Osteoblast (primary cell): ENCODE data around the gene PLEKHH1. TPM values are rescaled to one million over a fixed set of nuclear protein-coding genes. Genes with fewer than 3 reads are reported as not detected.

ENCODE experiments used
- DNase-seq: peaks from one replicate; pipeline ENCODE4 v3.0.0; 2011; ENCODE audit warnings: low spot score, mixed read lengths; ENCODE audit not compliant: insufficient read length; ENCODE audit errors: missing footprints
- H2AFZ ChIP-seq: 2 replicates; pipeline ENCODE4 v1.6.0; 2011; ENCODE audit warnings: mild to moderate bottlenecking, low read length
- H3K27ac ChIP-seq: 2 replicates; pipeline ENCODE4 v1.5.1; 2011; ENCODE audit warnings: mild to moderate bottlenecking, low read depth, low read length, moderate library complexity
- H3K27me3 ChIP-seq: 2 replicates; pipeline ENCODE4 v1.6.0; 2012; ENCODE audit warnings: mild to moderate bottlenecking, control low read depth, inconsistent platforms, low read length, moderate library complexity; ENCODE audit not compliant: insufficient read depth
- H3K36me3 ChIP-seq: 2 replicates; pipeline ENCODE4 v1.5.1; 2011; ENCODE audit warnings: mild to moderate bottlenecking, low read length, control low read depth, moderate library complexity; ENCODE audit not compliant: insufficient read depth
- H3K4me1 ChIP-seq: 2 replicates; pipeline ENCODE4 v1.5.1; 2011; ENCODE audit warnings: mild to moderate bottlenecking, low read length, control low read depth, moderate library complexity; ENCODE audit not compliant: insufficient read depth
- H3K4me2 ChIP-seq: 2 replicates; pipeline ENCODE4 v1.6.0; 2011; ENCODE audit warnings: mild to moderate bottlenecking, low read length; ENCODE audit not compliant: insufficient read depth
- H3K4me3 ChIP-seq: fragments of 200-600 bp; sonication (generic); 3 replicates; pipeline ENCODE4 v1.5.1; 2012; ENCODE audit warnings: mild to moderate bottlenecking, low read length, inconsistent platforms; ENCODE audit not compliant: insufficient read depth
- H3K79me2 ChIP-seq: 2 replicates; pipeline ENCODE4 v1.6.0; 2012; ENCODE audit warnings: mild to moderate bottlenecking, low read length, control low read depth, inconsistent platforms; ENCODE audit not compliant: insufficient read depth
- H3K9me3 ChIP-seq: 2 replicates; pipeline ENCODE4 v1.5.1; 2011; ENCODE audit warnings: low read depth, low read length, control low read depth
- H4K20me1 ChIP-seq: 2 replicates; pipeline ENCODE4 v1.6.0; 2012; ENCODE audit warnings: mild to moderate bottlenecking, low read length, control low read depth; ENCODE audit not compliant: insufficient read depth
- CTCF ChIP-seq: IDR thresholded peaks from 2 replicates; pipeline ENCODE4 v1.5.1; 2011; ENCODE audit warnings: mild to moderate bottlenecking, low read depth, low read length, moderate library complexity; ENCODE audit errors: extremely low read depth
- total RNA-seq: library from RNA; depleted of rRNA; stranded (reverse); fragments of >200 nt; gene quantifications from 2 replicates; pipeline ENCODE4 v1.2.3, GENCODE V29; 2012

PLEKHH1 gene
- total RNA-seq, 1 donor: 1.1 TPM

- Histone ChIP-seq H3K36me3 (no peaks in the 10 kb centered on the region), H3K27ac (no peak overlapping the region), H3K4me2 (no peak overlapping the region), H3K79me2 (no peaks in the 10 kb centered on the region), H3K27me3 (no peaks in the 10 kb centered on the region), H3K4me3 (no peak overlapping the region), H3K4me1 (peaks cover 9% of the 10 kb centered on the region), H4K20me1 (no peaks in the 10 kb centered on the region), H2AFZ (no peak overlapping the region), H3K9me3 (no peaks in the 10 kb centered on the region)
- DNase-seq: no peak
- no peak for TF ChIP-seq CTCF
Measured at GRCh38 chr14:67487332-67487731, 45.8 kb upstream of the PLEKHH1 start.

GRCh38 chr14:67487937-67488893 is 44.9 kb upstream of the PLEKHH1 start, which contains the start of gene TMEM229B:
Gene TMEM229B (minus strand): TSS chr14:67488721. CDS start chr14:67473923, 14,798 bp downstream.
- Histone ChIP-seq H3K27me3 (no peaks in the 10 kb centered on the region), H3K27ac (peak within 1 kb of the TSS; percentile 11), H3K4me2 (peak within 1 kb of the TSS; percentile 86), H3K36me3 (no peaks in the 10 kb centered on the region), H4K20me1 (no peaks in the 10 kb centered on the region), H2AFZ (peak within 1 kb of the TSS; percentile 97), H3K9me3 (peaks cover 2% of the 10 kb centered on the region), H3K79me2 (no peaks in the 10 kb centered on the region), H3K4me1 (peaks cover 9% of the 10 kb centered on the region), H3K4me3 (peak within 1 kb of the TSS; percentile 60)
- DNase-seq: no peak
- TF ChIP-seq CTCF: no peak

- DNase-seq: no peak
- Histone ChIP-seq H3K27me3 (no peaks in the 10 kb centered on the region), H2AFZ (no peak overlapping the region), H3K4me2 (no peak overlapping the region), H3K79me2 (no peaks in the 10 kb centered on the region), H3K9me3 (peaks cover 7% of the 10 kb centered on the region), H4K20me1 (no peaks in the 10 kb centered on the region), H3K27ac (no peak overlapping the region), H3K4me1 (peaks cover 9% of the 10 kb centered on the region), H3K4me3 (no peak overlapping the region), H3K36me3 (no peaks in the 10 kb centered on the region)
- no peak for TF ChIP-seq CTCF
Measured at GRCh38 chr14:67490196-67490595, 42.9 kb upstream of the PLEKHH1 start.

GRCh38 chr14:67491285-67491684 is 41.8 kb upstream of the PLEKHH1 start:
- Histone ChIP-seq H4K20me1 (no peaks in the 10 kb centered on the region), H3K27ac (no peak overlapping the region), H3K36me3 (no peaks in the 10 kb centered on the region), H2AFZ (no peak overlapping the region), H3K4me3 (no peak overlapping the region), H3K79me2 (no peaks in the 10 kb centered on the region), H3K27me3 (no peaks in the 10 kb centered on the region), H3K4me1 (peaks cover 9% of the 10 kb centered on the region), H3K9me3 (peaks cover 7% of the 10 kb centered on the region), H3K4me2 (no peak overlapping the region)
- no peak for DNase-seq
- TF ChIP-seq CTCF: no peak
